ENCODE measurements around the gene LRRC42. TPM values are rescaled to one million over a fixed set of nuclear protein-coding genes. Genes with fewer than 3 reads are reported as not detected.

The LRRC42 gene
- 77.2 and 80.9 TPM in 2 replicates for total RNA-seq (2014; rRNA removed; shearing (Covaris generic))

- Histone ChIP-seq H3K4me3 (ENCODE audit: insufficient read depth, low read depth, low read length) (peak within 1 kb of the TSS; percentile 95), H3K36me3 (replicated peaks; ENCODE audit: control insufficient read depth, insufficient read depth, low read length) (no peaks in the 10 kb centered on the region; the same call in 1 of the 2 replicates), H3K27me3 (ENCODE audit: control insufficient read depth, insufficient read depth, low read length) (no peaks in the 10 kb centered on the region)
- DNase-seq = peak; percentile 99
Observed at GRCh38 chr1:53946252-53947171, at the start of gene LRRC42. TSS of gene LRRC42 (plus strand) at chr1:53946350. CDS start at chr1:53952000, 5,650 bp downstream.

GRCh38 chr1:53896635-53897229 is 49.4 kb upstream of the LRRC42 start:
- Histone ChIP-seq H3K36me3 (replicated peaks; ENCODE audit: control insufficient read depth, insufficient read depth, low read length) (no peaks in the 10 kb centered on the region), H3K4me3 (ENCODE audit: insufficient read depth, low read depth, low read length) (no peak overlapping the region), H3K27me3 (ENCODE audit: control insufficient read depth, insufficient read depth, low read length) (no peaks in the 10 kb centered on the region)
- DNase-seq = no peak

- Histone ChIP-seq H3K27me3 (ENCODE audit: control insufficient read depth, insufficient read depth, low read length) (no peaks in the 10 kb centered on the region), H3K4me3 (ENCODE audit: insufficient read depth, low read depth, low read length) (no peak overlapping the region), H3K36me3 (replicated peaks; ENCODE audit: control insufficient read depth, insufficient read depth, low read length) (no peaks in the 10 kb centered on the region)
- DNase-seq = no peak
Observed at GRCh38 chr1:53899206-53899628, 46.9 kb upstream of the LRRC42 start.

GRCh38 chr1:53899708-53900107 is 46.4 kb upstream of the LRRC42 start:
- Histone ChIP-seq H3K4me3 (ENCODE audit: insufficient read depth, low read depth, low read length) (no peak overlapping the region), H3K36me3 (replicated peaks; ENCODE audit: control insufficient read depth, insufficient read depth, low read length) (no peaks in the 10 kb centered on the region), H3K27me3 (ENCODE audit: control insufficient read depth, insufficient read depth, low read length) (no peaks in the 10 kb centered on the region)
- DNase-seq = no peak

- DNase-seq = no peak
- Histone ChIP-seq H3K36me3 (replicated peaks; ENCODE audit: control insufficient read depth, insufficient read depth, low read length) (no peaks in the 10 kb centered on the region), H3K4me3 (ENCODE audit: insufficient read depth, low read depth, low read length) (no peak overlapping the region), H3K27me3 (ENCODE audit: control insufficient read depth, insufficient read depth, low read length) (no peaks in the 10 kb centered on the region)
Observed at GRCh38 chr1:53902235-53903138, 43.7 kb upstream of the LRRC42 start.

GRCh38 chr1:53905509-53905908 is 40.6 kb upstream of the LRRC42 start:
- H3K36me3 ChIP-seq (replicated peaks; ENCODE audit: control insufficient read depth, insufficient read depth, low read length) = no peaks in the 10 kb centered on the region
- no peaks in the 10 kb centered on the region for H3K27me3 ChIP-seq (ENCODE audit: control insufficient read depth, insufficient read depth, low read length)
- no peak overlapping the region for H3K4me3 ChIP-seq (ENCODE audit: insufficient read depth, low read depth, low read length)
- no peak for DNase-seq

GRCh38 chr1:53906121-53906520 is 40.0 kb upstream of the LRRC42 start:
- Histone ChIP-seq H3K27me3 (ENCODE audit: control insufficient read depth, insufficient read depth, low read length) (no peaks in the 10 kb centered on the region), H3K36me3 (replicated peaks; ENCODE audit: control insufficient read depth, insufficient read depth, low read length) (no peaks in the 10 kb centered on the region), H3K4me3 (ENCODE audit: insufficient read depth, low read depth, low read length) (no peak overlapping the region)

GRCh38 chr1:53909946-53910345 is 36.2 kb upstream of the LRRC42 start:
- DNase-seq = no peak
- H3K27me3 ChIP-seq (ENCODE audit: control insufficient read depth, insufficient read depth, low read length) = no peaks in the 10 kb centered on the region
- no peaks in the 10 kb centered on the region for H3K36me3 ChIP-seq (replicated peaks; ENCODE audit: control insufficient read depth, insufficient read depth, low read length)
- H3K4me3 ChIP-seq (ENCODE audit: insufficient read depth, low read depth, low read length) = no peak overlapping the region

More at GRCh38 chr1:53906121-53906520, 40.0 kb upstream of the LRRC42 start:
- DNase-seq = no peak

- no peak for DNase-seq
- Histone ChIP-seq H3K36me3 (replicated peaks; ENCODE audit: control insufficient read depth, insufficient read depth, low read length) (no peaks in the 10 kb centered on the region), H3K4me3 (ENCODE audit: insufficient read depth, low read depth, low read length) (no peak overlapping the region), H3K27me3 (ENCODE audit: control insufficient read depth, insufficient read depth, low read length) (no peaks in the 10 kb centered on the region)
Observed at GRCh38 chr1:53911442-53911841, 34.7 kb upstream of the LRRC42 start.

- Histone ChIP-seq H3K4me3 (ENCODE audit: insufficient read depth, low read depth, low read length) (no peak overlapping the region), H3K27me3 (ENCODE audit: control insufficient read depth, insufficient read depth, low read length) (no peaks in the 10 kb centered on the region), H3K36me3 (replicated peaks; ENCODE audit: control insufficient read depth, insufficient read depth, low read length) (no peaks in the 10 kb centered on the region)
- DNase-seq = peak; percentile 54
Observed at GRCh38 chr1:53913352-53914033, 32.7 kb upstream of the LRRC42 start.

- no peak overlapping the region for H3K4me3 ChIP-seq (ENCODE audit: insufficient read depth, low read depth, low read length)
- peaks cover 2% of the 10 kb centered on the region for H3K36me3 ChIP-seq (replicated peaks; ENCODE audit: control insufficient read depth, insufficient read depth, low read length)
- no peaks in the 10 kb centered on the region for H3K27me3 ChIP-seq (ENCODE audit: control insufficient read depth, insufficient read depth, low read length)
- no peak for DNase-seq
Observed at GRCh38 chr1:53918343-53918742, 27.8 kb upstream of the LRRC42 start.

- H3K36me3 ChIP-seq (replicated peaks; ENCODE audit: control insufficient read depth, insufficient read depth, low read length) = peaks cover 2% of the 10 kb centered on the region
- no peaks in the 10 kb centered on the region for H3K27me3 ChIP-seq (ENCODE audit: control insufficient read depth, insufficient read depth, low read length)
- no peak for DNase-seq
- no peak overlapping the region for H3K4me3 ChIP-seq (ENCODE audit: insufficient read depth, low read depth, low read length)
Observed at GRCh38 chr1:53919675-53920066, 26.5 kb upstream of the LRRC42 start.

- Histone ChIP-seq H3K36me3 (replicated peaks; ENCODE audit: control insufficient read depth, insufficient read depth, low read length) (peaks cover 2% of the 10 kb centered on the region), H3K4me3 (ENCODE audit: insufficient read depth, low read depth, low read length) (no peak overlapping the region), H3K27me3 (ENCODE audit: control insufficient read depth, insufficient read depth, low read length) (no peaks in the 10 kb centered on the region)
- no peak for DNase-seq
Observed at GRCh38 chr1:53927376-53927881, 18.7 kb upstream of the LRRC42 start.
